Pons (tissue), 1 donor: Measurements from ENCODE around the gene EXOC1.

Experiments
- DNase-seq: peaks from one replicate; pipeline ENCODE4 v3.0.0-alpha.2; 2016; ENCODE audit warnings: low spot score

EXOC1 gene

DNA sequence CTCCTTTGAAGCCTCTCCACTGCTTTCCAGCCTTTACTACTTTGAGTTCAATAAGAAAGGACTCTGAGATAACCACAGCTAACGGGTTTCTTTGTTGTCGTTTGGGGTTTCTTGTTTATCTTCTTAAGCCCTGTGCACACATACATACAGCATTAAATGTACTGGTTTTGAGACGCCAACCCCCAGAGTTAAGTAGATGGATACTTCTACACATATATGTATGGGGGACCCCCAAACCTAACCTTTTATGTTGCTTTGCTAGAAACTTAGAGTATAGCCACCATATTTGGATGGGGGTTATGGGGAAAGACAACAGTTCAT lies 96.0 kb downstream of the EXOC1 start:
- no peak for DNase-seq

DNA sequence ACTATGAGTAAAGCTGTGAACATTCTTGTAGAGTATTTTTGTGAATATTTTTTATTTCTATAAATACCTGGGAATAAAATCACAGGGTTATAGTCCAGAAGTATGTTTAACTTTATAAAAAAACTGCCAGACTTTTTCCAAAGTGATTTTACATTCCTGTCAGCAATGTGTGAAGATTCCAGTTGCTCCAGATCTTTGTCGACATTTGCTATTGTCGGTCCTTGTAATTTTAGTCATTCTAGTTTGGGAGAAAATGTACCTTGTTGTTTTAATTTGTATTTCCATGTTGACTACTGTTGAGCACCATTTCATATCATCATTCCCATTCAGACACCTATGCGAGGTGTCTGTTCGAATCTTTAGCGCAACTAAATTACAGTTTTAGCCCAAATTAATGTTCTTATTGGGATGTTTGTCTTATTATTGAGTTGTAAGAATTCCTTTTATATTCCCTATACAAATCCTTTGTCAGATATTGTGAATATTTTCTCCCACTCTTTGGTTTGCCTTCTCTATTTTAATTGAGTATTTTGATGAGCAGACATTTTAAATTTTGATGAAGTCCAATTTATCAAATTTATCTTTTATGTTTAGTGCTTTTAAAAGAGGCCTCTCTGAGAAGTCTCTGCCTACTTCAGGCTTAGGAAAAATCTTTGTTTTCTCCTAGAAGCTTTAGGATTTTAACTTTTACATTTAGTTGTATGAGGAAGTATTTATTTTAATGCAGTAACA lies 97.9 kb downstream of the EXOC1 start:
- no peak for DNase-seq
